Urinary bladder (tissue), 4 donors: Measurements from ENCODE around the gene LPIN1. TPM values are rescaled to one million over a fixed set of nuclear protein-coding genes. Genes with fewer than 3 reads are reported as not detected.
A peak's percentile ranks its signal among the peaks of the same experiment; 100 is the strongest.
"Not testable (repeated sequence)": the region's sequence is repeated elsewhere in the genome, so short reads cannot be mapped to it uniquely, and the experiment has no call there.

Experiments
- DNase-seq: peaks from one replicate; pipeline ENCODE4 v3.0.0-alpha.2; 2015; ENCODE audit errors: extremely low spot score
- H3K27ac ChIP-seq: one replicate; pipeline ENCODE4 v1.5.1; 2013; ENCODE audit warnings: low read depth, mild to moderate bottlenecking, moderate library complexity
- H3K36me3 ChIP-seq: one replicate; pipeline ENCODE4 v1.6.1; 2013; ENCODE audit warnings: mild to moderate bottlenecking, moderate library complexity; ENCODE audit not compliant: insufficient read depth
- H3K4me1 ChIP-seq: one replicate; pipeline ENCODE4 v1.6.1; 2013; ENCODE audit warnings: mild to moderate bottlenecking, moderate library complexity; ENCODE audit not compliant: insufficient read depth
- H3K4me3 ChIP-seq: one replicate; pipeline ENCODE4 v1.5.1; 2013; ENCODE audit warnings: low read depth, low read length
- WGBS: extraction: QIAGEN DNeasy Blood & Tissue Kit; methylation state at CpG from one replicate; pipeline ENCODE4 v1.1.7; 2013; 5-methylcytosine and 5-hydroxymethylcytosine counted together
- polyA plus RNA-seq: library from polyadenylated mRNA; stranded (reverse); fragments of 200-250 nt; gene quantifications from one replicate; pipeline ENCODE4 v1.2.3, GENCODE V29; 2013
- total RNA-seq: library from RNA; depleted of rRNA; stranded (reverse); fragments of >200 nt; gene quantifications from one replicate; pipeline ENCODE4 v1.2.3, GENCODE V29; 2014
- donor health status: healthy with polysubstance abuse.
- donor health status: healthy.

LPIN1 gene
- total and polyA plus RNA-seq, 2 donors: 27.3 to 34.1 TPM

DNA sequence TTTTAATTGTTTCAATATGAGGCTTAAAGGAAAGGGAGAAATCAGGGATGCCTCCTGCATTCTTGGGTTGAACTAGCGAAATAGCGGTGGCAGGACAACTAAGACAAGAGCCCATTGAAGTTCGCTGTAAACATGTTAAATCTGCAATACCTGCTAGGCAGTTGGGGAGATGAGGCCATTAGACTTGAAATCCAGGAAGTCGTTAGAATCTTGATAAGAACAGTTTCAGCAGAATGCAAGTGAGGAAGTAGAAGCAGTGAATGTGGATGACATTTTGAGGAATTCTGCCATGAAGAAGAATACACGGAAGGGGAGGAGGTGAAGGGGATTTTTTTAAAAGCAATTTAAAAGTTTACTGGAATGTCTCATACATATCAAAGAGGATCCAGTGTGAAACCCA, 109.7 kb downstream of the LPIN1 start:
- H3K4me1 ChIP-seq: no peaks in the 10 kb centered on the region
- 68% methylated on average over 5 of the region's 5 CpGs for WGBS

DNA sequence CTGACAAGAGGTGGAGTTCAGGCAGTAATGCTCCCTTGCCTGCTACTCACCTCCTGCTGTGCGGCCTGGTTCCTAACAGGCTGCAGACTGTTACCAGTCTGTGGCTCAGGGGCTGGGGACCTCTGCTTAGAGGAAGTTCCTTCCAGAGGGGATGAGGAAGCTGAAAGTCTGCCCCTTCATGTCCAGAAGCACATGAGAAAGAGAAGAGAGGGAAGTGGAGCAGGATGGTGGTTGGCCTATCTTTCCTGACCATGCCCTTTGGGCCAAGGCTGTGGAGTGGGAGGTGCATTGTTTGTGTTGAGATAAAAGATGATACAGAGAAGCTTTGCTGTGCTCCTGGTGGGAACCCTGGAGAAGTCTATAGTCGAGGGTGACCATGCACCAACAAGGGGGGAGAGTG, 112.5 kb downstream of the LPIN1 start:
- Histone ChIP-seq H3K4me1 (no peaks in the 10 kb centered on the region), H3K27ac (no peak overlapping the region), H3K36me3 (no peaks in the 10 kb centered on the region), H3K4me3 (no peak overlapping the region)
- 94% methylated on average over 2 of the region's 2 CpGs for WGBS
- DNase-seq: no peak

More for the DNA sequence above, 109.7 kb downstream of the LPIN1 start:
- no peak for DNase-seq
- H3K27ac ChIP-seq: no peak overlapping the region
- H3K36me3 ChIP-seq: no peaks in the 10 kb centered on the region
- H3K4me3 ChIP-seq: no peak overlapping the region

DNA sequence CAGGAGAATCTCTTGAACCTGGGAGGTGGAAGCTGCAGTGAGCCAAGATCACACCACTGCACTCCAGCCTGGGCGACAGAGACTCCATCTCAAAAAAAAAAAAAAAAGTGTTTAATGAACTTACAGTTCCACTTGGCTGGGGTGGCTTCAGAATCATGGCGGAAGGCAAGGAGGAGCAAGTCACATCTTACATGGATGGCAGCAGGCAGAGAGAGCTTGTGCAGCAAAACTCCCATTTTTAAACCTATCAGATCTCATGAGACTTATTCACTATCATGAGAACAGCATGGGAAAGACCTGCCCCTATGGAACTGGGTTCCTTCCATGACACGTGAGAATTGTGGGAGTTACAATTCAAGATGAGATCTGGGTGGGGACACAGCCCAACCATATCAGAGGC, 113.5 kb downstream of the LPIN1 start:
- not testable (repeated sequence) for H3K36me3 ChIP-seq, H3K4me3 ChIP-seq, DNase-seq, H3K4me1 ChIP-seq, H3K27ac ChIP-seq
- 98% methylated on average over 3 of the region's 3 CpGs for WGBS

DNA sequence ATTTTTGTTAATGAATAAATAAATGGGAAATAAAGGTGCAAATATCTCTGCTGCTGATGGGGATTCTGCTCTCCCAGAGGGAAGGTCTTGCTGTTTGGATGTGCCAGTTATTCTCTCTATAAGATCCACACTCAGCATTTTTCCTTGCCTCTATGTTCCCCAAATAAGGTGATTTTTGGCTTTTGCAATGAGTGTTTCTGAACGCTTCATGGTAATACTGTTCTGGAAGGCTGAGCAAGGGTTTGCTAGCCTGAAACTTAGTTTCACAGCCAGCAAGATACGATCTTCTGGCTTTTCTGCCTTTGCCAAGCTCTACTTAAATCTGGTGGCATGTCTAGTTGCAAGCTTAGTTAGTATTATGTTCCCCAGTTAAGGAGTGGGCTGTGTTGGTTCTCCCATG, 114.6 kb downstream of the LPIN1 start:
- H3K27ac ChIP-seq: no peak overlapping the region
- no peak for DNase-seq
- H3K4me3 ChIP-seq: no peak overlapping the region
- WGBS: 85% methylated on average over 2 of the region's 2 CpGs
- no peaks in the 10 kb centered on the region for H3K4me1 ChIP-seq
- no peaks in the 10 kb centered on the region for H3K36me3 ChIP-seq

DNA sequence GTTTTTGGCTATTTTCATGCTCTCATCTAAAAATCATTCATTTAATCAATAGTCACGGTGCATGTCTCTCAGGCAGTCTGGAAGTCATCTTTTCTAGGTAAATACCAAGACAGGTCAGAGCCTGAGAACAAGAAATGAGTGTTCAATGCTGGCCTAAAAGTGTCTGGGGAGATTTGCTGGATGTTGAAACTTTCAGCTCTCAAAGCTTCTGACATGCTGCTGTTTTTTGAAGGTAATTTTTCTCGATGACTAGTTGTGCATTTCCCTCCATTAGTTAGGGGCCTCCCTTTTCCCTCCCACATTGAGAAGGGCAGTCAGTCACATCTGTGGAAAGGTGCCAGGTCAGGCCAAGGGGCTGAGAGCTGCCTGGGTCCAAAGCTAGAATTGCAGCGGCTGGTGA, 115.6 kb downstream of the LPIN1 start:
- DNase-seq: no peak
- Histone ChIP-seq H3K4me3 (no peak overlapping the region), H3K36me3 (no peaks in the 10 kb centered on the region), H3K27ac (no peak overlapping the region), H3K4me1 (no peaks in the 10 kb centered on the region)
- 87% methylated on average over 3 of the region's 3 CpGs for WGBS

DNA sequence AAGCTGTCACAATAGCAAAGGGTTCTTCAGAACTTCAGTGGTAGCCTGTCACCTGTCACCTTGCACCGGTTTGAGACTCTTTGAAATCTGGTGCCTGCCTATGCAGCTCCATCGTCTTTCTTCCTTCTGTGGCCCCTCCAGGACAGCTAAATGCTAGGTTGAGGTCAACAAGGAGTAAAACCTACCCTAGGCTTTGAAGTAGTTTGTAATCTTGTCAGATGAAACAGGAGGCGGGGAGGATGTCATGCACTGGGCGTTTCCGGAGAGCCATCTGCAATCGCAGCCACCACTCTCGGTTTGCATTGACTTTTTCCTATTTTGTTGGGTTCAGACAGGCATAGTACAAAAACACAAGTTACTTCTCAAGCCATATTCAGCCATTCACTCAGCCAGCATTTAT, 116.7 kb downstream of the LPIN1 start:
- H3K4me3 ChIP-seq: no peak overlapping the region
- 88% methylated on average over 7 of the region's 7 CpGs for WGBS
- H3K27ac ChIP-seq: no peak overlapping the region

DNA sequence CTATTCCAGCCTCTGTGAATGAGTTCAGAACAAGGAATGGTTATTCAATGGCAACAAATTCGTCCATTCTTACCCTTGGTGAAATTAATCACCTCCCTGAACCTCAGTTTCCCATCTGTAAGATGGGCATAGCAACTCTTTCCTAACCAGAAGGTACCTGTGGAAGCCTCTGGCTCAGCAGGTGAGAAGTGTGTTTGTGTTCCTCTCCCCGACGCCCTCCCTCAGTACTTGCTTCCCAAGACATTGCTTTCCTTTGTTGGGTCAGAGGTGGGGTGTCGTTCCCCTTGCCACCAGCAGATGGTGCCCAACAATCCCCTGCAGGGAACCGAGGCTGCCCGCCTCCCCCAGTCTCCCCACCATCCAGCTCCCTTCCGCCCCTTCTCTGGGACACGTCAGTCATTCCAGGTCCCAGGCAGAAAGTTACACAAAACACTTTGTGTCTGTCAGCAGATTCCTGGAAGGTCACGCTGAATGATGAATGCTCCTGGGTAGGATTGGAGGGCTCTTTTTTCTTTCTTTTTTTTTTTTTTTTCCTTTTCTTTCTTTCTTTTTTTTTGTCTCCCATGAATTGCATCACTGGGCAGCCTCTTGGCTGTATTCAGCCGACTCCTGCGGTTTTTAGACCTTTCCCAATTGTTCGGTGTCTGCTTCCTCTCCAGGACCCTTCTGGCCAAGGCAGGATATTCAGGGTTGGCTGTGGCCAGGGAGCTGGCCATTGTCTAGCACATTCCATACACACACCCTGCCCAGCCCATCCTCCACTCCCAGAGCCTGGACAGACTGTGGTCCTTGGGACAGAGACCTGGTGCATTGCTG, 117.3 kb downstream of the LPIN1 start:
- peak; percentile 52 for DNase-seq
- no peaks in the 10 kb centered on the region for H3K4me1 ChIP-seq
- WGBS: 15% methylated on average over 12 of the region's 12 CpGs
- no peak overlapping the region for H3K4me3 ChIP-seq
- H3K36me3 ChIP-seq: no peaks in the 10 kb centered on the region
- no peak overlapping the region for H3K27ac ChIP-seq

More for the DNA sequence above, 116.7 kb downstream of the LPIN1 start:
- H3K36me3 ChIP-seq: no peaks in the 10 kb centered on the region
- DNase-seq: no peak
- H3K4me1 ChIP-seq: no peaks in the 10 kb centered on the region

DNA sequence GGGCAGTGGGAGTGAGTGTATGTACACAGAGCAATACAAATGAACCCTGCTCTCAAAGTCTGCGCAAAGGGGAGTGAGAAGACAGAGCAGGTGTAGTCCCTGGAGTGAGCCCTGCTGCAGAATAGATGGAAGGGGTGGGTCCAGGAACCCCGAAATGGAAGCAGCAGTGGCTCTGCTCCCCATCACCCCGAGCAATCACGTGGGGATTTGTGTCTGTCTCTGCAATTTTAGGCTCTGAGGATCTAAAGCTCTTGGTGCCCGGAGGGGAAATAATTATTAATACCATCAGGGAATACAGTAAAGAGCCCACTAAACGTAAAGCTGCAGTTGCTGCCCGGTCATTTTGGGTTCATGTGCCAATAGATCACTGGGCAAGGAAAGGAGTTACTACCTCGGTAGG, 118.3 kb downstream of the LPIN1 start:
- Histone ChIP-seq H3K27ac (no peak overlapping the region), H3K4me3 (no peak overlapping the region), H3K4me1 (no peaks in the 10 kb centered on the region), H3K36me3 (no peaks in the 10 kb centered on the region)
- 96% methylated on average over 8 of the region's 8 CpGs for WGBS
- DNase-seq: no peak

DNA sequence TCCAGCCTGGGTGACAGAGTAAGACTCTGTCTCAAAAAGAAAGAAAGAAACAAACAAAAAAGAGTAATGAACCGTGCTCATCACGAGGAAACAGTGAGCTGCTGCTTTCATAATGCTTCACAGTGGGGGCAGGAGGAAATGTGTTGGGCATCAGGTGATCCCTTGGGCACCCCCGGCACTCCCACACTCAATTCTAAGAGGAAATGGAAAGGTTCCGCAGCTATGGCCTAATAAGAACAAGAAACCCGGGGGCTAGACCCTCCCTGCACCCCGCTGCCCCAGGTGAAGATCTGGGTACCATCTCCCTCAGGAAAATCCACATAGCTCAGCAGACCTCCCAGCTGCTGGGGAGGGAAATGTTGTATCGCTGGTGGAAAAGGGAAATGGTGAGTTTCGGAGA, 118.9 kb downstream of the LPIN1 start:
- H3K4me1 ChIP-seq: no peaks in the 10 kb centered on the region
- DNase-seq: no peak
- no peak overlapping the region for H3K27ac ChIP-seq
- no peak overlapping the region for H3K4me3 ChIP-seq
- WGBS: 97% methylated on average over 8 of the region's 8 CpGs
- H3K36me3 ChIP-seq: no peaks in the 10 kb centered on the region

DNA sequence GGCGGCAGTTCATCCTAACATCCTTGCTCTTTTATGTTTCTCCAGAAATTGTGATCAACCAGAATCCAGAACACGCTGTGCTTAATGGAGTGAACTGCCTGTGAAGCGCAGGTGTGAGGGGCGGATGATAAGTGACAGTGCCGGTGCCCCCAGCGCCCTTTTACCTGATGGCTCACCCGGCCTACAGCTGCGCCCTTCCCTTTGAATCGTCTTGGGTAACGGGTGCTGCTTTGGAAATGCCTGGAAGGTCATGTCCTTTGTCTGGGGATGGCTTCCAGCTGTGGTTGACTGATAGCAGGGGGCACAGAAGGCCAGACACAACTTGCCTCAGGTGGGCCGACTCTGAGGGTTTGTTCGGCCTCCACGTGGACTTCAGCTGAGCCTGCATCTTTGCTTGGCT, 119.4 kb downstream of the LPIN1 start:
- Histone ChIP-seq H3K4me1 (no peaks in the 10 kb centered on the region), H3K36me3 (no peaks in the 10 kb centered on the region), H3K27ac (no peak overlapping the region), H3K4me3 (no peak overlapping the region)
- 96% methylated on average over 13 of the region's 13 CpGs for WGBS
- DNase-seq: no peak

DNA sequence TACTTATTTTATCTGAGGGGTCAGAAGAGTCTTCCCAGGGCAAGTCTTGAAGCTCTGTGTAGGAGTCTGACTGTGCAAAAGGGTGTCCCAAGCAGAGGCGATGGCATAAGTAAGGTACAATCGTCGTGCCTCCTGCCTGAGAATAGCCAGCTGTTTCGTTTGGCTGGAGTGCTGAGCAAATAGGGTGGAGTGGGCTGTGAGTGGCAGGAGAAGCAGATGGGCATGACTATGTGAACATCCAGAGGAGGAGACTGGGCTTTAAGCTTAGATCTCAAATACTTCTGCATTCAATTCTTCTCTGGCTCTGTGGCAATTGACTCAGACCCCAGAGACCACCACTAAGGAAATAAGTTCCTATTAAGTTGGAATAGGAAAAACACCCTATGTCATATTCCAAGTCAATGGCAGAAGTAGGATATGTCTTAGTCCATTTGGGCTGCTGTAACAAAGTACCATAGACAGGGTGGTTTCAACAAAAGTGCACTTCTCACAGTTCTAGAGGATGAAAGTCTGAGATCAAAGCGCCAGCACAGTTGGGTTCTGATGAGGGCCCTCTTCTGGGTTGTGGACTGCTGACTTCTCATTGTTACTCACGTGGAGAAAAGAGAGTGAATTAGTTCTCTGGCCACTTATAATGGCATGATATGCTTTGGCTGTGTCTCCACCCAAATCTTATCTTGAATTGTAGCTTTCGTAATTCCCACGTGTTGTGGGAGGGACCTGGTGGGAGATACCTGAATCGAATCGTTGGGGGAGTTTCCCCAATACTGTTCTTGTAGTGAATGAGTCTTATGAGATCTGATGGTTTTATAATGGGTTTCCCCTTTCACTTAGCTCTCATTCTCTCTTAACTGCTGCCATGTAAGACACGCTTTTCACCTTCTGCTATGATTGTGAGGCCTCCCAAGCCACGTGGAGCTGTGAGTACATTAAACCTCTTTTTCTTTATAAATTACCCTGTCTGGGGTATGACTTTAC, 120.2 kb downstream of the LPIN1 start:
- Histone ChIP-seq H3K36me3 (no peaks in the 10 kb centered on the region), H3K27ac (no peak overlapping the region), H3K4me1 (no peaks in the 10 kb centered on the region), H3K4me3 (no peak overlapping the region)
- WGBS: 79% methylated on average over 12 of the region's 12 CpGs
- no peak for DNase-seq

DNA sequence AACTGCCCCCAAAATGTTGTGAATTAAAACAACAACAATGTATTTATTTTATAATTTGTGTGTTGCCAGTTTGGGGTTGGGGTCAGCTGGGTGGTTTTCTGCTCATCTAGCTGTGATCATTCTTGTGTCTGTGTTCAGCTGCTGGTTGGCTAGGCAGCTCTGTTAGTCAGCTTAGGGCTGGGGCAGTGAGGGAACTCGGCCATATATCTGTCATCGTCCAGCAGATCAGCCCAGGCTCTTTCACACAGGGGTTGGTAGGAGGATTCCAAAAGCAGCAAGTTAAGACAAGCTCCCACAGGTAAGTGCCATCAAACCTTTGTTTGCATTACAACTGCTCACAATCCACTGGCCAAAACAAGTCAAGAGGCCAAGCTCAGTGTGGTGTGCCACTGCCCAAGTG, 121.5 kb downstream of the LPIN1 start:
- H3K36me3 ChIP-seq: no peaks in the 10 kb centered on the region
- WGBS: 66% methylated on average over 2 of the region's 2 CpGs
- H3K4me1 ChIP-seq: no peaks in the 10 kb centered on the region
- no peak for DNase-seq
- no peak overlapping the region for H3K4me3 ChIP-seq
- no peak overlapping the region for H3K27ac ChIP-seq

DNA sequence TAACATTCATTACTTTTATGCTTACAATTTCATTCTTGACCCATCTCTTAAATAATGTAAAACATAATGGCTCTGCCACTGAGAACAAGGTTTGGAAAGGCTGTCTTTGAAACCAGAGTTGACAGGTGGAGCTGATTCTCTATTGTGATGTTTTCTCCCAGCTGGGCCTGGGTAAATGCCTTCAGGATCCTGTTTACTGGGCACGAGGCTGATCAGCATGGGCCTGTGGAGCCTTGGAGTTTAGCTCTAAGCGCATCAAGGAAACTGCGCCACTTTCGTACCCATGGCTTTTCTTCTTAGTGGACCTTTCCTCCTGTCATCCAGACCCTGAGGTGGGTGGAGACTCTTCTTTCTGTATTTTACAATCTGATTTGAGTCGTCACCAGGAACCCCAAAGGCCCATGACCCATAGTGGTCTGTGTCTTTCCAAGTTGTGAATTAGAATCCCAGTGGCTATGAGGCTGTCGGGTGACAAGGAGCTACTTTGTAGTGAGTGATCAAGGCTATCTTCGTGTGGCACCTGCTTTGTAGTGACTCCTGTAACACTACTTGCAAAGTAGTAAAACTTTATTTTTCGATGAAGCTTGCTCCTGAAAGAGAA, 123.1 kb downstream of the LPIN1 start:
- Histone ChIP-seq H3K4me3 (no peak overlapping the region), H3K27ac (no peak overlapping the region), H3K4me1 (no peaks in the 10 kb centered on the region), H3K36me3 (no peaks in the 10 kb centered on the region)
- DNase-seq: no peak
- WGBS: 93% methylated on average over 8 of the region's 8 CpGs
